GM18526 (cell line): ENCODE data around the gene GPC6.

Source experiments
- POLR2A ChIP-seq: IDR thresholded peaks from 3 replicates; pipeline ENCODE4 v1.6.1; 2011; ENCODE audit not compliant: insufficient read length; ENCODE audit errors: extremely low read depth

Gene GPC6

DNA sequence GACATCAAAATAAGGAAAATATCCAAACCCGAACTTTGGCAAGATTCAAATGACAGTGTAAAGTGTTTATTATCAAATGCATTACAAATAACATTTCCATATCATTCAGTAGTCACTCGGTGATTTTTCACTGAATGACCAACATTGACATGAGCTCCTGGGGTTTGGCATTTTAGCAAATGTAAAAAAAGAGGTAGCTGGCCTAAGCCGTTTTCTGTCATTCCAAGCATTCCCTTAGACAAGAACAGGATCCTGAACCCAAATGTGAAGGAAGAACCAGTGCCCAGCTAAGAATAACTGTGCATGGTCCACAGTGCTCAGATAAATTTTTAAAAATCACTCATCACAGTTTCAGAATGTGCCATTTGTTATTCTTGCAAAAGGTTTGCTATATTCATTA, 327.9 kb downstream of the GPC6 start:
- no peak for TF ChIP-seq POLR2A

DNA sequence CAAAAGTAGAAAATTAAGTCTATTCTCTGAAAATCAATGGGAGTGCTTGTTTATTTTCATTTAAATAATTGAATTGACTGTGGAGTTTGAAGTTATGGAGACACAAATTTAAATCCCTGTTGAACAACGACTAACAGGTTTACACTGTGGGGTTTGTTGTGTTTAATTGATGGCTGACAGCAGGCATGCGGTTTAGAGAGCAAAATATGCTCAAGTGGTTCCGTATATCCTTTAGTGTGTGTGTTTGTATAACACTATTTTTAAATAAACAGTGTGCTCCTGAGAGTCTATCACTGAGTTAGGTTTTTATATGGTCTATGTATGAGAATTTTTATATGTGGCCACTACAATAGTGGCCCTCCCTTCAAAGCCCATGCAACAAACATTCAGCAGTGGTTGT, 332.0 kb downstream of the GPC6 start:
- no peak for TF ChIP-seq POLR2A

DNA sequence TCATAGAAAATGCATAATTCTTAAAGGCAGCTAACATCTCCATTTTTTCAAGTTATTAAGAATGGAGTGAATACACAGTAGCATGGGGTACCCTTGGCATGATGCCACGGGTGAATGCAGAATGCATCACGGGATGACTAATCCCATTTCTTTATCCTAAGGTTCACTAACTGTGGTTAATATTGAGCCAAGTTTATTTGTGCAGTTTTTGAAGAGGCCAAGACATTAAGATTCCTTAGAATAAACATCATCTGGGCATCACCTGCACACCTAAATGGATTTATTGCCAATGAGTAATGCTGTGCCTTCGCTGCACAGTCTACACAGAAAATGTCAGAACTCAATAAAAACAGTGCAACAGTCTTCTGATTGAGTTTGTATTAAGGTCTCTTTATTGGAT, 333.1 kb downstream of the GPC6 start:
- TF ChIP-seq POLR2A = no peak

DNA sequence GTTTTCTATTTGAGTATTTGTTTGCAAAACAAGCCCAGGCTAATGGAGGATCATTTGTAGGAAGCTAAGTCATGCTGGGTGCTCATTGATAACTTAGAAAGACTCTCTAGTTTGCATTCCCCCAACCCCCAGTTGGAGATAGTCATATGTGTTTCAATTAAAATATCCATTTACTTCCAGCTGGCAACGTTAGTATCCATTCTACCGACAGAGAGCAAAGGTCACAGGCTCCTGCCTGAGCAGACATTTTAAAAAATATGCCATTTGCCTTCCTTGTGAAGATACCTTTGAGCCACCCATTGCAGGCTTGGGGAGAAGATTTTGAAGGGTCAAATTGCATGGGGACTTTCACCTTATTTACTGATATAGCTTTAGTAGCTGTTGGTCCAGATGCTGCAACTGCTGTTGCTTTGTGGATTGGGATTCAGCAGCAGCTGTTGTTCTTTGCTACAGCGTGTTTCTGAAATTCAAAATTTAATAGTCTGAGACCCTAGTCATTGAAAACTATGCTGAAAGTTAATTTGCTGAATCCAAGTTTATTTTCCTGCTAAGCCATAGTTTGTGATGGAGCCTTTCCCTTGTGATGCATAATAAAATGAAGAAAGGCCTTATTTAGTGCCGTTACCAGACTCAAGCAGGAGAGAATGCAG, 335.1 kb downstream of the GPC6 start:
- no peak for TF ChIP-seq POLR2A

DNA sequence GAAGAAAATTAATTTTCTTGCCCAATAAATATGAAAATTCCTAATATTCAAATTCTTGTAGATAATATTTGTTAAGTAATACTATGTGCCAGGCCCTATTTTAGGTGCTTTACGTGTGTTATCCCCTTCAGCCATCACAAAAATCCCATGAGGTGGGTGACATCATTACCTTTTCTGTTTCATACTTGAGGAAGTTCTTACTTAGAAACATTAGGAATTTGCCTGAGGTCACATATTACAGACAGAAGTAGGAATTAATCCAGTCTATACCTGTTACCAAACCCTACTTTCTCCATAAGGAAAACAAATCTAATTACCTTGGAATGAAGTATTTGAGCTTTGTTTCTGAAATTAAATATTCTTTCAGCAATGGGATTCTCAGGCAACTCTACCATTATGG, 336.1 kb downstream of the GPC6 start:
- TF ChIP-seq POLR2A = no peak

DNA sequence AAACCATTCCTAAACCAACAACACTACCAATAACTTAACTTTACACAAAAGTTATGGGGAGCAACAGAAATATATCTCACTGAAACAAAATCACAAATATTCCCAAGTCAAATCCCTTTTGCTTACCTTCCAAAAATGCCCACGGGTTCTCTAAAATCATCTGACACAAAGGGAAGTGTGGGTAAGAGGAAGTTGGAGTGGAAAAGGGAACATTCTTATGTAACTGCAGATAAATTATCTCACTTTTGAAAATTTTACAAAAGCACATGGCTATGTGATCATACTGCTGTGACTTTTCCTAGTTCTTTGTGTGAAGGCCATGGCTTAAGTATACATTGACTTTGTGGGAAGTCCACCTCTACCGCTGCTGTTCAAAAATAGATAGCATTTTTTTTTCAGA, 350.5 kb downstream of the GPC6 start:
- TF ChIP-seq POLR2A = no peak

DNA sequence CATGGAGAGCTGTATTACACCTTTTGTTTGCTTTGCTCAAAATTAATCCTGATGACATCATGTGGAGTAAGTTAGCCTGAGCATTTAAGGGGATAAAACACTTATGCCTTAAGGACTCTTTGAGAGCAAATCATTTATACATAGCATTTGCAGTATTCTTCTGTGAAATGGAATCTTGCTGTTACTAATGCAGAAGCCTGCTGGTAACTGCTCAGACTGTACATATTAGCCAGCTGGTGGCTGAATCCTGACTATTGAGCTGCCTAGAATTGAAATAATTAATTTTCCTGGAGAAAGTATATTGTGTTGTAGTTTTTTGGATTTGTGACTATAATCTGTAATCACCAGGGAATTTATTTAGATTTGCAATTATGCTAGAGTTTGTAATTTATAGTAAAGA, 363.2 kb downstream of the GPC6 start:
- TF ChIP-seq POLR2A = no peak

DNA sequence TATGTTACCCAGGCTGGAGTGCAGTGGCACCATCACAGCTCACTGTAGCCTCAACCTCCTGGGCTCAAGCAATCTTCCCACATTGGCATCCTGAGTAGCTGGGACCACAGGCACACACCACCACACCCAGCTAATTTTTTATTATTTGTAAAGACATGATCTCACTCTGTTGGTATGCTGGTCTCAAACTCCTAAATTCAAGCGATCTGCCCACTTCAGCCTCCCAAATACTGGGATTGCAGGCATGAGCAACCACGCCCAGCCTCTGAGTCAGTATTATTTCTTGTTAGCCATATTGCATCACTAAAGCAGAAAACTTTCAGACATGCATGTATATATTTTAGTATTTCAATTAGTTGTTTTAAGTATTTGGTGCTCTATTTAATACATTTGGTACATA, 376.4 kb downstream of the GPC6 start:
- TF ChIP-seq POLR2A = no peak

DNA sequence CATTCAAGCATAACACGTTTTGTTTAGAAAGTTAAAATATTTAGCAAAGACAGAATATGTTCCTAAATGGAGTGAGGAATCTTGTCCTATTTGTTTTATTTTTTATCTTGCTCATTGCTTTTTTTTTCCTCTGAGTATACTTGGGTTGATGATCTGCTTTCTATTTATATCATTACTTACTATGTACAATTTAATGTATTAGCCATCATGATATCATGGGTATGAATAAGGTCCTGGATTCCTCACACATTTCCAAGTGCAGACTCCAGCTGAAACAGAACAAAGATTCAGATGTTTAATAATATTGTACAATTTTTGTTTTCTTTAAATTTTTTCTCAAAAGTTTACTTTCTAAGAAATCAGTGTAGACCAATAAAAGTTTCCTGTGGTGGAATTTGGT, 388.2 kb downstream of the GPC6 start:
- TF ChIP-seq POLR2A = no peak

DNA sequence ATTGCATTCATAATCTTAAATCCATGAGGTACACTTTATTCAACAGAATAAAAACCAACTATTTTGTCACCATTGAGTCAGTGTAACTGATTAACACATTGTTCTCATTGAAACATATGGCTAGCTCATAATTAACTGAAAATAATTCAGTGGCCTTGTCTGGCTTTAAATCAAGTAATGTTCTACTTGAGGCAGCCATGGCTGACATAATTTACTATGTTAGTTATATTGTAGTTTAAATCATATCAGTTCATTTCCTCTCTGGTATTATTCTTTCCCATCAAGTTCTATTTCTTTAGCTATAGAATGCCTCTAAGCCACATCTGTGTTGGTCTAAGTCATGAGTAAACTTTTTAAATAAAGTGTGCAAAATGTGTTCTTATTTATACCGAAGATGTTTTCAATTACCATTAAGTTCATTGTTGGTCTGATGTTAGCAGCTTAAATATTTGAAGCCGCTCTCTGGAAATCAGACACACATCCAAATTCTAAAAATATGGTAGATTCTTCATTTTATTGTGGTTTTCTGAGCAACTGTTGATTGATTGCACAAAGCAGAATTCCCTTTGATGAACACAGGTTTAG, 393.7 kb downstream of the GPC6 start:
- no peak for TF ChIP-seq POLR2A

DNA sequence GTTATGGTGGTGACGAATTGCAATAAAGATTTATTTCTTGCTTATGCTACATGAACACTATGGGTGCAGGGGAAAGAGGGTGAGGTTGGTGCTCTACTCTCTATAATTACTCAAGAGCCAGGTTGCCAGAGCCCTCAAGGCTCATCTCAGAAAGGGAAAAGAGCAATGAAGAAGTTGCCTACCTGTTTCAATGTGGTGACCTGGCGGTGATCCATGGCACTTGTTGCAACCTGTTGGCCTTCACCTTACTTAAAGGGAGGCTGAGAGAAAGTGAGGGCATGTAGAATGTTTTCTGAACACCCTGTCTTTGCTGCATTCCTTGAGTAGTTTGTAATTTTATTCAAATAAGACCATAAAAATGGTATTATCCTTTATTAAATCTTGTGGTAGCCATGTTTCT, 394.4 kb downstream of the GPC6 start:
- no peak for TF ChIP-seq POLR2A

DNA sequence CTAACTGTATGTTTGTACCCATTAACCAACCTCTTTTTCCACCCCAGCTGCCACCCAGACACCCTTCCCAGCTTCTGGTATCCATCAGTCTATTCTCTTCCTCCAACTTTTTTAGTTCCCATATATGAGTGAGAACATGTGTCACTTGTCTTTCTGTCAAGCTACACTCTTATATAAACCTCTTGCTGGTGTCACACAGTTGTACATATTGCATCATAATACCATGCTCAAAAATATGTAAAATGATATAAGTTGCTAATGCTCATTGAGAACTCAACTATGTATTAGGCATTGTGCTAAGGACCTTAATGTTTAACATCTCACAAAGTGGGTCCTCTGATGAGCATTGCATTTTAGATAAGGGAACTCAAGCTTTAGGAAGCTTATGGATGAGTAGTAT, 395.4 kb downstream of the GPC6 start:
- TF ChIP-seq POLR2A = no peak

DNA sequence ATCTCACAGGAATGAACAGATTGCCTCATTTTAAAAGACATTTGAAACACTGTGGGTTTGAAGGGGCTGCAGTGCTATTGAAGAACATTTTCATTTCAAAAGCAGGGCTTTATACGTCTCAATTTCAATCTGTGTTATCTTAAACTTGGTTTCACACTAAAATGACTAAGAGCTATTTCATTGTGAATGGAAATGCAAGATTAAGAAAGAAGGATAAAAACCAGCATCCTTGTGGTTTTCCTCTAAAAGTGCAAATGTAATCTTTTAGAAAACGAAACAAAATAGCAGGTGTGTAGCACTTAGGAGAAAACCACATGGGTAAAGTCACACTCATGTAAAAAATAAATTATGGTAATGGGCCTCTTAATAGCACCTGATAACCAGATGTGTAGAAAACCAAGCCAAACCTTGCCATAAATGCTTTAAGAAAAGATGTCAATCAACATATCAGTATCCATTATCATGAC, 397.7 kb downstream of the GPC6 start:
- no peak for TF ChIP-seq POLR2A

DNA sequence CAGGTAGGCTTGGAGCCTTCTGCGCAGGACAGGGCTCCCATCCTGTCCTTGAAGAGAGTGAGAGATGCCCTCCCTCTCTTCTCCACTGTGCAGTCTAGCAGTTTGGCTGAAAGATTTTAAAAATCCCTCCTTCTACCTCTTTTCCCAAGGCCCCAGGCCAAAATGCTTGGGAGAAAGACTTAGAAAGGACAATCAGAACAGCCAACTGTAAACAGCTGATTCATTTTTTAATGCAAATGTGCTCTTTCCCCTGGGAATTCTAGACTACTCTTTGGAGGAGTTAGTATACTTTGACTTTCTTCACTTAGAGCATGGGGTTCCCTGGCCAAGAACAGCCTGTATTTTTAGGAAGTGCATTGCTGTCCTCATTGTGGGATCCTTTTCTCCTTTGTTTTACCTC, 398.9 kb downstream of the GPC6 start:
- TF ChIP-seq POLR2A = no peak

DNA sequence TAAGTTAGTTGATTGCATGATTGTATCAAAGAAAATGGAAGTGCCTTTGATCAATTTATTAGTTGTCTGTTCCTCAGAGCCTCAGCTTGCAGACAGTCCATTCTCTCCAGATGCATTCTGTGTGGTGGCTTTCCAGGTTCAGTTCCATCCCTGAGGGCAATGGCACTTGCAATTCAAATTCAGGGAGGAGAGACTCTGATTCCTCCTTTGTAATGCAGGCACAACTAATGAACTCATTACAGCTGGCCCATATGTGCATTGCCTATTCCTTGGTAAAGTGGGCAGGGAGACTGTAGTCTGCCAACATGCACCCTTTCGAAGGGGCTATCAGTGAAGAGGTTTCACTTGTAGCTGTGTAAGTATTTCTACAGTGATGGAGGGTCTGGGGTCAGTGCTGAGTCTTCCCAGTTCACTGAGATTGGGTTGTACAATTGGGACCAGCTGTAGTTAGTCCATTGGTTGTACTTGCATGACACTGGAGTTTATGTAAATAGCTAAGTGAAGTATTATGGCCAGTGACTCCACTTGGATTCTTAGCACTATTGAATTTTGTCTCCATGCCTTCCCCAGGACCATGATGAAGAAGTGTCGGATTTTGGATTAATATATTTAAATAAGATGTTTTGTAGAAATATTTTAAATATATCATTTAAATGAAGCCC, 401.7 kb downstream of the GPC6 start:
- TF ChIP-seq POLR2A = no peak

DNA sequence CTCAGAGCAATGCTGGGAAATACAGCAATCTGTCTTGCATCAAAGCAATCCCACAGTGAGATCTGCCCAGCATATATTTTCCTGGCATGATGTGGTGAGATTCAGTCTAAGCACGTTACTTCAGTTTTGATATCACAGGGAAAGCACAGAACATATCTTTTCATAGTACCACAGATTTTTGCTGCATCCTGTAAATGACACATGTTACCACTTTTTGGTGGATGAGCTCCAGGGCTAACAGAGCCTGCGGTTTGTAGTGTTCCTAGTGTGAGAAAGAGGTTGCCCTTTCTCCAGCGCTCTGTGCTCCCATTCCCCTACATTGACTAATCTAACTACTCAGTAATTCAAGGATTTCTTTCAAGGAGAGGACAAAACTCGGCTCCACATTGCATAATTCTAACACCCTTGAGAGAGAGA, 409.0 kb downstream of the GPC6 start:
- TF ChIP-seq POLR2A = no peak

DNA sequence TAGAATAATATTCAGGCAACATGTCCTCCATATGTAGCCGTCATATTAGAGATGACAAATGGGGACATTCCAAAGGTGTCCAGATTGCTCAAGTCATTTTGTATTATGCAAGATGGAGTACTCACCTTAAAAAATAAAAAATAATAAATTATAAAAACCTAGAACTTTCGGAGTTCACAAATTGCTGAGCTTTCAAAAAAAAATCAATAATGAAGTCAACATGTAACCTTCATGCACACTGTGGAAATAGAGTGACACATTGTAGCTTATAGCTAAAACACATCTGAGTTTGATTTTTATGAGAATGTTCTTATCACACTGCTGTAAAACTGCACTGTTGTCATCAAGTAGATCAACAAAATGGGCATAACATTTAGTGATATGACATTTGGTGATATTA, 411.2 kb downstream of the GPC6 start:
- TF ChIP-seq POLR2A = no peak
